H9 (cell line): ENCODE measurements around the gene RAI1. TPM values are rescaled to one million over a fixed set of nuclear protein-coding genes. Genes with fewer than 3 reads are reported as not detected.

Experiments
- DNase-seq: peaks from one replicate; pipeline ENCODE4 v3.0.0-alpha.2; 2017
- H2AFZ ChIP-seq: one replicate; pipeline ENCODE4 v1.6.1; 2013; ENCODE audit warnings: mild to moderate bottlenecking, low read length, control low read depth, moderate library complexity
- H2AK5ac ChIP-seq: 2 replicates; pipeline ENCODE4 v1.6.1; 2013; ENCODE audit warnings: low read length, control low read depth, mixed read lengths; ENCODE audit not compliant: insufficient read length
- H2BK120ac ChIP-seq: one replicate; pipeline ENCODE4 v1.6.1; 2013; ENCODE audit warnings: low read depth, mild to moderate bottlenecking, low read length, control low read depth, inconsistent platforms; ENCODE audit not compliant: poor library complexity, severe bottlenecking
- H2BK12ac ChIP-seq: 2 replicates; pipeline ENCODE4 v1.6.1; 2013; ENCODE audit warnings: low read length, control low read depth, mixed read lengths, low read depth; ENCODE audit not compliant: insufficient read length
- H2BK15ac ChIP-seq: 2 replicates; pipeline ENCODE4 v1.6.1; 2013; ENCODE audit warnings: low read depth, low read length, control low read depth
- H2BK20ac ChIP-seq: one replicate; pipeline ENCODE4 v1.6.1; 2013; ENCODE audit warnings: low read depth, mild to moderate bottlenecking, low read length, control low read depth, inconsistent platforms; ENCODE audit not compliant: poor library complexity, severe bottlenecking
- H2BK5ac ChIP-seq: 2 replicates; pipeline ENCODE4 v1.6.1; 2013; ENCODE audit warnings: low read length, control low read depth, mixed read lengths; ENCODE audit not compliant: insufficient read length
- H3K14ac ChIP-seq: 2 replicates; pipeline ENCODE4 v1.6.1; 2013; ENCODE audit warnings: low read length, control low read depth; ENCODE audit not compliant: insufficient read depth
- H3K18ac ChIP-seq: 2 replicates; pipeline ENCODE4 v1.6.1; 2013; ENCODE audit warnings: low read depth, mild to moderate bottlenecking, mixed read lengths, low read length, control low read depth; ENCODE audit not compliant: insufficient read length
- H3K23ac ChIP-seq: 2 replicates; pipeline ENCODE4 v1.6.1; 2013; ENCODE audit warnings: low read length, control low read depth, mixed read lengths, low read depth; ENCODE audit not compliant: insufficient read length
- H3K23me2 ChIP-seq: 2 replicates; pipeline ENCODE4 v1.6.1; 2013; ENCODE audit warnings: low read depth, mild to moderate bottlenecking, mixed read lengths, low read length, control low read depth; ENCODE audit not compliant: insufficient read length, poor library complexity, severe bottlenecking
- H3K27ac ChIP-seq: 2 replicates; pipeline ENCODE4 v1.5.1; 2013; ENCODE audit warnings: low read length, control low read depth, mixed read lengths, low read depth; ENCODE audit not compliant: insufficient read length
- H3K27me3 ChIP-seq: 2 replicates; pipeline ENCODE4 v1.6.1; 2013; ENCODE audit warnings: low read length, control low read depth, inconsistent platforms; ENCODE audit not compliant: insufficient read depth
- H3K4ac ChIP-seq: 2 replicates; pipeline ENCODE4 v1.6.1; 2013; ENCODE audit warnings: low read depth, mild to moderate bottlenecking, control low read depth, inconsistent platforms, low read length, moderate library complexity
- H3K4me1 ChIP-seq: 2 replicates; pipeline ENCODE4 v1.6.1; 2013; ENCODE audit warnings: low read length, control low read depth, inconsistent platforms; ENCODE audit not compliant: insufficient read depth
- H3K4me2 ChIP-seq: 2 replicates; pipeline ENCODE4 v1.6.1; 2013; ENCODE audit warnings: low read length, control low read depth, mixed read lengths; ENCODE audit not compliant: insufficient read length, insufficient read depth
- H3K56ac ChIP-seq: 2 replicates; pipeline ENCODE4 v1.6.1; 2013; ENCODE audit warnings: low read depth, mild to moderate bottlenecking, mixed read lengths, low read length, control low read depth; ENCODE audit not compliant: insufficient read length
- H3K79me1 ChIP-seq: 2 replicates; pipeline ENCODE4 v1.6.1; 2013; ENCODE audit warnings: low read depth, mild to moderate bottlenecking, moderate library complexity, low read length, control low read depth, inconsistent platforms; ENCODE audit not compliant: insufficient read depth, poor library complexity, severe bottlenecking
- H3K79me2 ChIP-seq: 2 replicates; pipeline ENCODE4 v1.6.1; 2013; ENCODE audit warnings: low read length, control low read depth, inconsistent platforms; ENCODE audit not compliant: insufficient read depth
- H3K9ac ChIP-seq: 2 replicates; pipeline ENCODE4 v1.6.1; 2013; ENCODE audit warnings: low read length, control low read depth, mixed read lengths; ENCODE audit not compliant: insufficient read length; ENCODE audit errors: extremely low read depth
- H3K9me3 ChIP-seq: one replicate; pipeline ENCODE4 v1.6.1; 2013; ENCODE audit warnings: low read depth, low read length, inconsistent platforms; ENCODE audit not compliant: control insufficient read depth
- H3T11ph ChIP-seq: one replicate; pipeline ENCODE4 v1.6.1; 2013; ENCODE audit warnings: mild to moderate bottlenecking, low read length, control low read depth, inconsistent platforms
- H4K20me1 ChIP-seq: one replicate; pipeline ENCODE4 v1.6.1; 2013; ENCODE audit not compliant: control insufficient read depth, insufficient read length, insufficient read depth
- H4K5ac ChIP-seq: 2 replicates; pipeline ENCODE4 v1.6.1; 2013; ENCODE audit warnings: low read depth, mild to moderate bottlenecking, mixed read lengths, low read length, control low read depth; ENCODE audit not compliant: insufficient read length
- H4K8ac ChIP-seq: replicated peaks from 2 replicates; pipeline ENCODE4 v1.6.1; 2013; ENCODE audit warnings: low read length, control low read depth, mixed read lengths, low read depth; ENCODE audit not compliant: insufficient read length
- H4K91ac ChIP-seq: 2 replicates; pipeline ENCODE4 v1.6.1; 2013; ENCODE audit warnings: low read depth, mild to moderate bottlenecking, moderate library complexity, mixed read lengths, low read length, control low read depth; ENCODE audit not compliant: insufficient read length
- H3K27ac Mint-ChIP-seq, 3 experiments: 2 replicates in 2 of 3; 3 replicates in 1 of 3; pipeline ENCODE4 v1.8.0; 2020 to 2021; ENCODE audit warnings: mixed read lengths in 3 of 3, mild to moderate bottlenecking in 1 of 3, moderate library complexity in 1 of 3
- H3K27me3 Mint-ChIP-seq: 2 replicates; pipeline ENCODE4 v1.8.0; 2021; ENCODE audit warnings: low read depth, mild to moderate bottlenecking, moderate library complexity, mixed read lengths
- H3K36me3 Mint-ChIP-seq, 3 experiments: 2 replicates in 2 of 3; 3 replicates in 1 of 3; pipeline ENCODE4 v1.8.0; 2020 to 2021; ENCODE audit warnings: low read depth in 3 of 3, mixed read lengths in 3 of 3; ENCODE audit not compliant: insufficient read depth in 1 of 3
- H3K4me1 Mint-ChIP-seq, 2 experiments: 2 replicates each; pipeline ENCODE4 v1.8.0; 2020; ENCODE audit warnings: mixed read lengths in 2 of 2
- H3K4me3 Mint-ChIP-seq, 2 experiments: 2 replicates in 1 of 2; 3 replicates in 1 of 2; pipeline ENCODE4 v1.8.0; 2020 to 2021; ENCODE audit warnings: mild to moderate bottlenecking in 2 of 2, mixed read lengths in 2 of 2, moderate library complexity in 1 of 2
- H3K9me3 Mint-ChIP-seq, 2 experiments: 2 replicates in 1 of 2; 3 replicates in 1 of 2; pipeline ENCODE4 v1.8.0; 2020; ENCODE audit warnings: mild to moderate bottlenecking in 2 of 2, mixed read lengths in 2 of 2, moderate library complexity in 1 of 2
- CTCF ChIP-seq: fragments of 200-600 bp; sonication (generic); conservative IDR thresholded peaks from 3 replicates; pipeline ENCODE4 v1.8.0; 2021; ENCODE audit warnings: antibody characterized with exemption, mild to moderate bottlenecking
- WGBS: extraction: QIAGEN DNeasy Blood & Tissue Kit; methylation state at CpG from one replicate; pipeline ENCODE4 v1.1.7; 2013; ENCODE audit warnings: missing lambda C conversion rate, low lambda C conversion rate, mixed read lengths; ENCODE audit not compliant: insufficient read length; ENCODE audit errors: extremely low coverage; 5-methylcytosine and 5-hydroxymethylcytosine counted together
- total RNA-seq: library from RNA; stranded (reverse); gene quantifications from 2 replicates; pipeline ENCODE4 v1.2.1, GENCODE V29; 2021

RAI1 gene
- total RNA-seq, 1 experiment from 2014 or later, result 1.5 TPM

- Histone ChIP-seq H3K56ac (no peak overlapping the region), H3K4me2 (no peak overlapping the region), H3K4me1 (peaks cover 2% of the 10 kb centered on the region; the same call in 1 of the 2 replicates), H3K27me3 (peaks cover 2% of the 10 kb centered on the region; the same call in 1 of the 2 replicates), H2BK12ac (no peak overlapping the region), H3T11ph (no peak overlapping the region), H4K91ac (no peak overlapping the region), H2BK120ac (no peak overlapping the region), H3K23me2 (no peaks in the 10 kb centered on the region), H3K14ac (no peak overlapping the region), H3K9me3 (no peaks in the 10 kb centered on the region), H3K18ac (no peak overlapping the region), H4K20me1 (no peaks in the 10 kb centered on the region), H2AK5ac (no peak overlapping the region), H3K4ac (no peak overlapping the region), H2BK5ac (no peak overlapping the region), H2AFZ (no peak overlapping the region), H3K27ac (no peak overlapping the region), H2BK20ac (no peak overlapping the region), H3K23ac (no peak overlapping the region), H4K5ac (no peak overlapping the region), H4K8ac (no peak overlapping the region), H2BK15ac (no peak overlapping the region), H3K79me1 (no peaks in the 10 kb centered on the region), H3K79me2 (no peaks in the 10 kb centered on the region), H3K9ac (no peak overlapping the region)
- no peak for TF ChIP-seq CTCF
- Mint-ChIP-seq H3K36me3 (no peaks in the 10 kb centered on the region), H3K9me3 (no peaks in the 10 kb centered on the region; a peak in 1 of 5 replicates), H3K27ac (no peak overlapping the region), H3K4me3 (no peak overlapping the region; a peak in 1 of 5 replicates), H3K4me1 (peaks cover 32 to 41% of the 10 kb centered on the region in 2 experiments), H3K27me3 (peaks cover 63% of the 10 kb centered on the region)
- DNase-seq, result no peak
- no CpG with 5 or more reads among the region's 8 CpGs for WGBS
Measured at GRCh38 chr17:17738901-17739300, 57.6 kb downstream of the RAI1 start.
